Stimulated activated CD4-positive, alpha-beta T cell treated with anti-CD3 and anti-CD28 coated beads, Interleukin-4, amount 100 ng/mL, for 4 hours (primary cell): ENCODE results near the gene GK2.

Experiments used
- DNase-seq, 2 experiments: peaks; one replicate each; pipeline ENCODE4 v3.0.0-alpha.2; 2020

The GK2 gene

DNA sequence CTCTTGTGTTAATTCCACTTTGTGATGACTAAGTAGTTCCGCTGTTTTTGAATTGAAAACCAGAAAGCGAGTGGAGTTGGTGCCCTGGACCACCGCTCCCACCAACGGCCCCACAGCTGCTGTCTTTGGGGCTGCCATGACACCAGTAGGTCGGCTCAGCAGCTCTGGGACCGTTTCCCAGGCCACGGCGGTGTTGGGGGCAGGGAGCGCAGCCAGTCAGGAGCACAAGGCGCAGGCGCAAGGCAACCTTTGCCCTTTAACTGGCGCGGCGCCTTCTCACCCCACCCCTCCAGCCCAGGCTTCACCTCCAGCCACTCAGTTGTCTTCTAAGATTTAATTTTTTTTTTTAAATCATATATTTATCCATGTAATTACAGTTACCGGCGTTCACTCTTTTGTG is at the start of gene GK2:
Gene GK2, minus strand, starts transcription at position 166 of the 400 bp plus-strand sequence. Its CDS starts 28 bp downstream, at position 138.
- DNase-seq, result no peak

GRCh38 chr4:79455216-79455615 is 47.2 kb upstream of the GK2 start:
- DNase-seq, result no peak

DNA sequence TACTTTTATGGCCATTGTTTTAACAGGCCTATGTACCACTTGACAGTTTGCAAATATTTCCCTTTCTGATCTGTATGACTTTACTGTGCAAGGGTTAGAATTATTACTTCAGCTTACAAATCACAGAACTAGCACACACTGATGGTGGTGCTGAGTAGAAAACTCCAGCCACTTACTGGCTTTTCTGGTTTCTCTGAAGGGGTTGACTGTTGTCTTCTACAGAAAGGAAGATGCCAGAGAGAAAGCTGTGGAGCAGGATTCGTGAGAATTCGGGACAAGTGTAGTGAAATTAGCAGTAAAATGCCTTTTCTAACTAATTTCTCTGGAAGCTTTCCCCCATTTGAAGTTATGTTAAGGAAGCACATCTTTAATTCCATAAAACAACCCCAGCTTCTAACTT is 46.6 kb upstream of the GK2 start:
- no peak for DNase-seq

GRCh38 chr4:79450053-79450452 is 42.0 kb upstream of the GK2 start:
- no peak for DNase-seq

DNA sequence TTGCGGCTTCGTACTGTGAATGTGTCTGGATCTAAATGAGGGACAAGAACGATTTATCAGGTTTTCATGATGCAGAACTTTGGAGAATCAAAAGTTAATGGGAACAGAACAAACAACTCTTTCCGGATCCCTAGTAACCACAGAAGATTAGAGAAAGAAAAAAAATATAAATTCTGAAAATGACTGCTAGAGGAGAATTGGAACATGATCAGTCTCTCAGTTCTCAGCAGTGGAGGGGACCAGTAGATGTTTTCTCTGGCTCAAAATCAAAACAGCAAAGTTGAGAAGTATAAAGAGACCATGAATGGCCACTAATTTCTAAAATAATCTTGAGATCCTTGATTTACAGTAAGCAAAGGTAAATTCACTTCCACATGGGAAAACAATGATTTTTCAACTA is 38.1 kb upstream of the GK2 start:
- DNase-seq, result no peak

DNA sequence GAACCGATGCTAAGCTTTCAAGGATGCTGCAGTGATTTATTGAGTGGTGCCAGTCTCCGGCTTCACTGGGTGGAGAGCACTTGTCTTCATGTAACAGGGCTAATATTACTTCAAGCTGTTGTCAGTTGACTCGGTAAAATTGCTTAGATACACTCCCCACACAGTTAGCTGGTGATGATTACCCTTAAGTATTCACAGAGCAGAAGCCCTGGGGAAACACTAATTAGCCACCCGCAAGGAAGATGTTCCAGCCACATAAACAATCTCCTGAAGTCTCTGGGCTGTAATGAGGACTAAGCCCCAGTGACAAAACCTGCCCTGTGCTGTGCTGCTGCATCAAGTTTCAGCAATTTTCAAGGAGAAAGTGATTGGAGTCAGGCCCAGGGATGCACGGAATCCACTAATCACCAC is 37.3 kb upstream of the GK2 start:
- DNase-seq, result no peak

- DNase-seq, result no peak
These were observed 34.4 kb upstream of the GK2 start for GRCh38 chr4:79442422-79442821.

GRCh38 chr4:79439489-79439888 is 31.5 kb upstream of the GK2 start:
- DNase-seq, result no peak

- DNase-seq, result no peak
These were observed 23.8 kb upstream of the GK2 start for GRCh38 chr4:79431839-79432238.

- DNase-seq, result no peak
These were observed 21.3 kb upstream of the GK2 start for GRCh38 chr4:79429113-79429903.

GRCh38 chr4:79426989-79427388 is 19.0 kb upstream of the GK2 start:
- DNase-seq, result no peak

- DNase-seq, result no peak
These were observed 17.6 kb upstream of the GK2 start for GRCh38 chr4:79425586-79425985.

DNA sequence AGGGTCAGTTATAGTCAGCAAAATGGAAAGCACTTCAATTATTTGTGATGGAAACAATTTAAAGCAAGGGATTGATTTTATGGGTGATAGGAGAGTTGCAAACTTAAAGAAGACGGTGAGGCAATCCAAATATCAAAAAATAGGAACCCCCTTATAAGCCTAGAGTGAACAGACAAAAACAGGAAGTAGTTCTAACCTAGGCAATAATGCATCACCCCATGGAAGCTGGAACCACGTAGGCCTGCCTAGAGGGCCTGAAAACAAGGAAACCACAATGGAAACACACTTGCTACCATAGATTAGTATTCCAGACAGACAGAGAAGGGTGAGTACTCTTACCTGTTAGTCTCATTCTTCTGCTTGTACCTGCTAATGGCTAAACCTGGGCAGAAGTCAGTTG is 13.5 kb upstream of the GK2 start:
- no peak for DNase-seq

DNA sequence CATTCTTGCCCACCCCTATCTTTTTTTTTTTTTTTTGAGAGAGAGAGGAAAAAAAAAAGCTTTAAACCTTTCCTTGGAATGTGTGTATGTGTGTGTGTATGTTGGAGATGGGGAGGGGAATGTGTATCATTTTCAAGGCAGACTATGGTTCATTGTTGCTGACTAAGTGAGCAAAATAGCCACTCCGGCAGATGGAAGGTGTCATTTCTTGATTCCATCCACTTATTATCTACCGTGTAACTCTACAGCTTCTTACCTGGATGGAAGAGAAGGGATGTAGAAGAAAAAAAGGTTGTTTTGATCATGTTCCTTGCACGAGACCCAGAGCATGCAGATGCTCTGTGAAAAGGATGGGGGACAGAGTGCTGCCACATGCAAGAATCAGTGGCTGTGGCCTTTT is 5.9 kb upstream of the GK2 start:
- DNase-seq, result no peak

DNA sequence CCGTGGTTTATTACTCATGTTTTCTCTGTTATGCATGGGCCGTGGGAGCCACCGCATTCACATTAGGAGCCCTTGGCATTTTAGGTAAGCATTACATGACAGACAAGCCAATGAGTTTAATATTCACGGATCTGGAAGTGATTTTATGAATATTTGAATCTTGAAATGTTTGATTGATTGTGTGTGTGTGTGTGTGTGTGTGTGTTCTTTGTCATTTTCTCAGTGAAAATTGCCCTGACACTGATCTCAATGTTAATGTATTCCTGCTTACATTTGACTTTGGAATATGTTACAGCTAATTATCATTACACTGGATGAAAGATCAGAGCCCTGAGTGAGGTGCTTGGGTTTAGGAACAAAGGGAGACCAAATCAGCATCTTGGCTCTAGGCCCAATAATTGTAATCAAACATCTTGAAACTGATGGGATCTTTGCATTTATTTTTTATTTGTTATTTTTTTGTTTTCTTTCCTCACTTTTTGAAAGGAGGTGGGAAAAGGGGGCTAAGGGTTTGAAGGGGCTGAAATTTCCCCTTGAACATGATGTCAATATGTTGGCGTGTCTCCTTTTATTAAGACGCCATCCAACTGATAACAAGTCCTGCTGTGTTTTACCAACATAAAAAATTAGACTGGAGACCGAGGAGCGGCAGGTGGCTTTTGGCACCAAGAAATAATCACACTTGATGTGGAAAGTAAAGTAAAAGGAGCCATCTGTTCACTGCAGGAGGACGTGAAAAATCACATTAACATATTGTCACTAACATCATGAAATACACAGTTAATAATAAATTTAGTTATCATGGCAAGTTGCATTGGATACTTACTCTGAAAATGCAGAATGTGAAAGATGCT is 5.2 kb upstream of the GK2 start:
- DNase-seq, result no peak

- DNase-seq, result no peak
These were observed 3.4 kb downstream of the GK2 start for GRCh38 chr4:79404666-79405065.

DNA sequence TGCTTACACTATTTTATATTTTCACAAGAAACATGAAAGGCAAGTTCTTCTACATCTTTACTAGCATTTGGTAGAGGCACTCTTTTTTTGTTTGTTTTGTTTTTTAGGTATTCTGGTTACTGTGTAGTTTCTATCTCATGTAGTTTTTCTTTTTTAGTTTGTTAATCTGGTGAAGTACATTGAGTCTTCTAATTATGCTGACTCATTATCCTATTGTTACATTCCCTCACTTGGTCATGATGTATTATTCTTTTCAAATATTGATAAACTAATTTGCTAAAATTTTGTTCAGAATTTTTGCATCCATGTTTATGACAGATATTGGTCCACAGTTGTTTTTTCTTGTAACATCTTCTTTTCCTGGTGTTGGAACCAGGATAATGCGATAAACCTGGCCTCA is 4.7 kb downstream of the GK2 start:
- no peak for DNase-seq

DNA sequence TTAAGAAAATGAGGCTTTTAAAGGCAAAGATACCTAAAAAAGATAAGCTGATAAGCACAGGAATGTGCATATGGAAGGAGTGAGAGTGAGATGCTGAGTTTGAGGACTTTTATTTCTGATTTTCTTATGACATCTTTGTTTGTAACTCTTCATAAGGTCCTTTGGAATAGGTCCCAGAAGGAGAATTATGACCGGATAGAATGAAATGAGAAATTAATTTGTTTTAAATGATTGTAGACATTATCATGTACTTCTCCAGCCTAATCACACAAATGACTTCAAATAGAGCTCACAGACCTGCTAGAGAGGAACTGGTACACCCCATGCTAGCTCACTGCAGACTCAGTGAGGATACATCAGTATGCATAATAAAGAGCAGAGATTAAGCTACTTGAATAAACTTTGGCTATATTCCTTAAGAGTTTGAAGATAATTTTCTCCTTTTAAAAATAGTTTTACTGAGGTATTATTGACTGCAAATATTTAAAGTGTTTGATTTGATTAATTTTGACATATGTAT is 5.6 kb downstream of the GK2 start:
- no peak for DNase-seq

GRCh38 chr4:79399076-79399475 is 9.0 kb downstream of the GK2 start:
- DNase-seq, result no peak

- DNase-seq, result no peak
These were observed 10.1 kb downstream of the GK2 start for GRCh38 chr4:79397951-79398350.

- no peak for DNase-seq
These were observed 11.2 kb downstream of the GK2 start for GRCh38 chr4:79396794-79397193.

- no peak for DNase-seq
These were observed 12.2 kb downstream of the GK2 start for GRCh38 chr4:79395841-79396240.

DNA sequence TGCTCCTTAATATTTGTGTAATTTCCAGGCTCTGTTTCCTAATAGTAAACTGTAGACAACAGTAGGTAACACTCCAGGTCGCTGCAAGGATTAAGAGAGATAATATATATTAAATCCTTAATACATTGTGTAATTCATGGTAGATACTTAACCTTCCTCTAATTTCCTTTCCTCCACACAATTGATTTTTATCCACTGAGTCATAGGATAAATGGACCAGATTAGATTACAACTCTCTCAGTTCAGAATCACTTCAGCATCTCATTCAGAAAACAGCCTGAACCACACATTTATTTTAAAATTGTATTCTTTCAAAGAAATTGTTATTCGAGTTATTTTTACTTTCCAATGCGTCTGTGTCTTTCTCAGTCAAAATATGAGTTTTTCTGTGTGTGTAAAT is 17.1 kb downstream of the GK2 start:
- DNase-seq, result no peak

GRCh38 chr4:79385641-79386040 is 22.4 kb downstream of the GK2 start:
- DNase-seq, result no peak
